ENCODE measurements around the gene RACK1.

DNA sequence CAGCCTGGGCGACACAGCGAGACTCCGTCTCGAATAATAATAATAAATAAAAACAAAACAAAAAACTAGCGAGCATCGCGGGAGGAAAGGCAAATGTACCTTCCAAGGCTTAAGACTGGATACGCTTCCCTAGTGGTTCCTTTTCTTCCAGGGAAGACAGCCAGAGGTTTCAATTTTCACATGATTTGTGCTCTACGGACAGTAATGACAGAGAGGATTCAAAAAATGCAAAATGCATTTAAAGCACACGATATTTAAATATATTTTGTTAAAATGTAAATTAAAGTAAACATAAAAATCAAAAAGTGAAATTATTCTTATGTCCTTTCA lies 24.9 kb downstream of the RACK1 start:
- no peak for TF ChIP-seq EZH2 (IDR thresholded peaks at IDR 0.05; ENCODE audit: insufficient read depth, low read length)
- TF ChIP-seq, protein P1, sequence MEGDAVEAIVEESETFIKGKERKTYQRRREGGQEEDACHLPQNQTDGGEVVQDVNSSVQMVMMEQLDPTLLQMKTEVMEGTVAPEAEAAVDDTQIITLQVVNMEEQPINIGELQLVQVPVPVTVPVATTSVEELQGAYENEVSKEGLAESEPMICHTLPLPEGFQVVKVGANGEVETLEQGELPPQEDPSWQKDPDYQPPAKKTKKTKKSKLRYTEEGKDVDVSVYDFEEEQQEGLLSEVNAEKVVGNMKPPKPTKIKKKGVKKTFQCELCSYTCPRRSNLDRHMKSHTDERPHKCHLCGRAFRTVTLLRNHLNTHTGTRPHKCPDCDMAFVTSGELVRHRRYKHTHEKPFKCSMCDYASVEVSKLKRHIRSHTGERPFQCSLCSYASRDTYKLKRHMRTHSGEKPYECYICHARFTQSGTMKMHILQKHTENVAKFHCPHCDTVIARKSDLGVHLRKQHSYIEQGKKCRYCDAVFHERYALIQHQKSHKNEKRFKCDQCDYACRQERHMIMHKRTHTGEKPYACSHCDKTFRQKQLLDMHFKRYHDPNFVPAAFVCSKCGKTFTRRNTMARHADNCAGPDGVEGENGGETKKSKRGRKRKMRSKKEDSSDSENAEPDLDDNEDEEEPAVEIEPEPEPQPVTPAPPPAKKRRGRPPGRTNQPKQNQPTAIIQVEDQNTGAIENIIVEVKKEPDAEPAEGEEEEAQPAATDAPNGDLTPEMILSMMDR (IDR thresholded peaks at IDR 0.05; ENCODE audit: insufficient read depth, low read depth, low read length), result no peak

All from astrocyte (in vitro differentiated cells and primary cell).